Glomerular visceral epithelial cell (primary cell): ENCODE results near the gene BTAF1.

Source experiments
- DNase-seq: peaks from one replicate; pipeline ENCODE4 v3.0.0-alpha.2; 2016; ENCODE audit errors: extremely low spot score

BTAF1 gene

DNA sequence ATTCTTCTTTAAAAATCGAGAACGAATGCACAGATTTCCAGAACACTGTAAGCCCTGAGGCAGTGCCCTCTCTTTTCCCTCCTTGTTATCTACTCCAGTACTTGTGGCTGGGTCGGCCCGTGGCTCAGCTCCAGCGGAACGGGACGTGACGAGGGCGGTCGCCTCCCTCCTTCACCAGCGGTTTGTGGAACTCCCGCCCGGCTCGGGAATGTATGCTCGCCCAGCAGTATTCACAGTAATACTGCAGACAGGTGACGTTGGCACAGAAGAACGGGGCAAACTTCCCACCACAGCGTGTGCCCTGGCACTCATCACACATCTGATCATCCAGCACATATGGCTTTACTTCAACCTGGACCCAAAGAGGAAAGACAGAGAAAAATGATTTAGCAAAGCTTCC, 128.5 kb downstream of the BTAF1 start:
- no peak for DNase-seq

DNA sequence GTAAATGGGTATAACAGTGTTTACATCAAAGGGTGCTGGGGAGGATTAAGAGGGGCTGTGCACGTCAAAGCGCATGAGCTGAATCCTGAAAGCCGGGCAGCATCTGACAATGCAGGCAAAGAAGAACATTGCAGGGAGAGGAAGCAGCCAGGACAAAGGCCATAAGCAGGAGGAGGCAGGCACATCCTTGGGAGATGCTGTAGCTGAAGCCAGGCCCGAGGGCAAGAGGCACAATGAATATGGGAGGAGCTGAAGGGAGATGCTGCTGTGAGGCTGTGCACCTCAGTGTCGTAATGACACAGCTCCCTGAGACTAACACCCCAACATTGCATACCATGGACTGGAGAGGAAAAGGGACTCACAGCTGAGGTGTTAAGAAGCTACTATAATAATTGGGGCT, 129.2 kb downstream of the BTAF1 start:
- DNase-seq, result no peak

DNA sequence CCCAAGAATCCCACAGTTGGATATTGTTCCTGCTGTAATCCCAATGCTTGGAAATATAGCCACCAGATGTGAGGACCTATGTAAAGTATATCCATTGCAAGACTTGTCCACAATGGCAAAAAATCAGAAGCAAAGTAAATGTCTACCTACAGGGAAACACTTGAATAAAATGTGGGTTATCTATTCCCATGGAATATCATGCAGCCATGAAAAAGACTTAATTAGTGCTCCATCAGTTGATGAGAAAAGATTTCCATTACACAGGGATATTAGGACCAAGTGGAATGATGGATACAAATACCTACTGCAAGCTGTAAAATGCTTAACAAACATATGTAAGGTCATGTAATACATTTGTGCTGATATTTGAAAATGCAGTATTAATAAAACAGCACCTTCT, 131.2 kb downstream of the BTAF1 start:
- DNase-seq, result no peak

DNA sequence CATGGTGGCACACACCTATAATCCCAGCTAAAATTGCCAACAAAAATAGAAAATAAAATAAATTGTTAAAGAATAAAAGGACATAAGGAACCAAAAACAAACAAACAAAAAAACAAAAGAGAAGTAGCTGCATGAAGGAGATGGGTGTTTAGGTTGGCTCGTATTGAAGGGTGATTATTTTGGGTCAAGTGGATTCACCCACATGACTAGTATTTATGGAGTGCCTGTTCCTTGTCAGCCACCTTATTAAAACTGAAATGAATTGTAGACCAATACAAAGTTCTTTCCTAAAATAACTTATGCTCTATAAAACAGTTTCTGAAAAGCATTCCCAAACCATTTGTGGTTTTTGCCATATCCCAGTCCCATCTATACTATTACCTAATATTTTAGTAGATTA, 138.7 kb downstream of the BTAF1 start:
- DNase-seq, result no peak

DNA sequence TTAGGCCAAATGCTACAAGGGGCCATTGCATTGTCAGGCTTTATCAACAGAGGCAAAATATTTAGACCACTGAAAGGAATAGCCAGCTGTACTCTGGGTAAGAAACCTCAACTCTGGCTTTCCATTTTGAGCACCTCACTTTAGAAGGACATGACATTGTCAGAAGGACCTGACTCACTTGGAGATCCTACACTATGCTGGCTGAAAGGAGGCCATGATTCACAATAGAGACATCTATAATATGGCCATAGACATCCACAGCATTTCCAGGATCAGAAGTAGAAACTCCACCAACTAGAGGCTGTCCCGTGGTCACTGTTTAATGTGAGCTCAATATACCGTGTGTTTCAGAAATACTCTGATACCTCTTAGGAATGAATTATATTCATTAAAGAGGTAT, 140.9 kb downstream of the BTAF1 start:
- no peak for DNase-seq

DNA sequence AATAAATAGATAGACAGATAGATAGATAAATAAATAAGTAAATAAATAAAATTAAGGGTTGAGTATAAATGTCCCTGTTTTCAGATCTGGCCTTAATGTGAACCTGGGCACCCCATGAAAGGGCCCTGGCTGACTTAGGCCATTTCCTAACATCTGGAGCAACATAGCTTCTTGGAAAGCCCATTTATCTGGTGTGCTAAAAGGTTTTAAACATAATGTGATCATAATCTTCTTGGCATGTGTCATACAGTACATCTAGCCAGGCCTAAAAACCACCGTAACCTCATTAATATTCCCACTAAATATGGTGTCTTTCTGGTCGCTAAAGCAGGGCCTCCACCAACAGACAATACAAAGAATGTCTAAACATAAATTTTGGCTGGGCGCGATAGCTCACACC, 142.8 kb downstream of the BTAF1 start:
- DNase-seq, result no peak

DNA sequence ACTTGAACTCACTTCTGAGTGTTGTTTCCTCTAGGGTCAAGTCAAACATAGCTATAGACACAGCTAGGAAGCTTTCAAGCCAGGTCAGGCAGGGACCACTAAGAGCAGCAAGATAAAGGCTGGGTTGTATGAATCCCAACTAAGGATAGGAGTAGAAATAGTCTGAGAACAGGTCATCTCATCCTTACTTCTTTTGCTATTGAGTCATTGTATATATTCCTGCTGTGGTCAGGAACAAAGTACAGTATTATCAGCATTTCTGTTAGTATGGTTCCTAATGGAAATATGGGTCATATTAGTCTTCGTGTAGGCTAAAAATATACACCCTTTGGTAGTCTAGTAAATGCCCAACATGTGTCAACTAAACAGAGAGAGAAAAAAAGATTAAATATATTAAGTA, 145.3 kb downstream of the BTAF1 start:
- DNase-seq, result no peak

DNA sequence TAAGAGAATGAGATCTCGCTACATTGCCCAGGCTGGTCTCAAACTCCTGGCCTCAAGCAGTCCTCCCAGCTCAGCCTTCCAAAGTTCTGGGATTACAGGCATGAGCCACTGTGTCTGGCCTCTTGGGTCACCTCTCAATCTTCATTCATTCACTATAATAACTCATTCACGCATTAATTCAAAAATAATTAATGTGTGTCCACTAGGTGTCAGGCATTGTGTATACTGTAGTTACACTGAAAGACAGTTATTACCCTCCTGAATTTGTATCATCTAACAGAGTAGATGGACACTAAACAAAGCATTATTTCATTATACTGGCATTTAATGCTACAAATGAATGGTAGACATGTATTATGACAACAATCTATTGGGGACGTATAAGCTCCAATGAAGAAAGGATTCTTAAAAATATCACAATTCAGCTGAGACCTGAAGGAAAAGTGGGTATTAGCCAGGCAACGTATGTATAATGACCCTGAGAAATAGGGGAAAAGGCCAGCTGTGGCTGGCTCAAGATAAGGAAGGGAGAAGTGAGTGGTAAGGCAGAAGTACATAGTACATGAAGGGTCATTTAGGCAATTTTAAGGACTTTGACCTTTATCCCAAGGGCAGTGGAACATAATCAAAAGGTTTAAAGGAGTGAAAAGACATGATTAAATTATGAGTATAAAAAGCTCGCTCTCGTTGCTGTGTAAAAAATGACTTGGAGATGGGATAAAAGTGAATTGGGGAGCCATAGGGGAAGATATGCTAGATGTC, 150.7 kb downstream of the BTAF1 start:
- no peak for DNase-seq

DNA sequence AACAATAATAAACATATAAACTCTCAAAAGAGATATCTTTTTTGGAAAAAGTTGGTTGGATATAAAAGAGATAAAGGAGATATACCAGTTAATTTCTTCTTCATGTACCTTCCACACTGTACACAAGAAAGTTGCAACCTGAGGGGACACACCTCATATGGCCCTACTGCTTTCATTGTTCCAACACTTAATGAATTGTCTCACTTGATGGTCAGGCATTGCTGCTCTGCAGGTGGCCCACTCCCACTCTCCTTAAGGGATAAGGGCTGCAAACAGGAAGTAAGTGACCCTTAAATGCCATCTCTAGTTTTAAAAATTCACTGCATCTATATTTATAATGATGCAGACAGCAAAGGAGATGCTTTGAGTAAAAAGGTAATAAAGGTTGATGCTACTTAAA, 152.3 kb downstream of the BTAF1 start:
- no peak for DNase-seq

DNA sequence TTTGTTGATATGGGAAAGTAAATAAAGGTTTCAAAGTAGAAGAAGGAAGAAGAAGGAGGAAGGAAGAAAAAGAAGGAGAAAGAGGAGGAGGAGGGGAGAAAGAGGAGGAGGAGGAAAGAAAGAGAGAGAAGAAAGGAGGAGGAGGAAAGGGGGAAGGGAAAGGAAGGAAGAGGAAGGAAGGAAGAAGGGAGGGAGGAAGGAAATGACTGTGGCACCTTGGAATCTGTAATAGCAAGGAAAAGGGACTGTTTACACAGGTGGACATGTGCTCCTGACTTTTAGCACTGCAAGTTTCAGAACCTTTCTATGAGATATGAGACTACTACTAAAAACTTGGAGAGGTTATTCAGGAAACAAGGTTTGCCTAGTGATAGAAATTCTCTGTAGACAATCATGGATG, 153.2 kb downstream of the BTAF1 start:
- no peak for DNase-seq

DNA sequence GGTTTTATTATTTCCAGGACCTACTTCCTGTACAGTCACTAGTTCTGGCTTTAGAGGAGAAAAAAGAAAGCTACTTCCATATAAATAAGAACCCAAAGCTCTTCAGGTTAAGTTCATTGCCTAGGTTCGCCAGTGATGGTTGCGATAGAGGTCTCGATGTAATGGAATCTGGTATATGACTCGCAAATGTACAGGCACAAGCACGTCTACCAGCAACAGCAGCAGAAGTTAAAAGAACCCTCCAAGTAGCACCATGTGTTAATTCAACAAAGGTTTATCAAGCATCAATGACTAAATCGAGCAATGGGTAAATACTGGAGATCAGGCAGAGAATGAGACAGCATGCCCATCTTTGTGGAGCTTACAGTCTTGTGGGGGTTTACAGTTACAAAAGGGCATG, 155.4 kb downstream of the BTAF1 start:
- DNase-seq, result no peak
